ENCODE results near the gene APC2.
A peak's percentile ranks its signal among the peaks of the same experiment; 100 is the strongest.
"Not testable (repeated sequence)": the region's sequence is repeated elsewhere in the genome, so short reads cannot be mapped to it uniquely, and the experiment has no call there.

Gene APC2

GRCh38 chr19:1434040-1434366 lies 15.9 kb upstream of the APC2 start:
- Histone ChIP-seq H3K4me1 (ENCODE audit: control insufficient read depth in 1 of 2, insufficient read depth in 2 of 2, low read length in 2 of 2) (peaks cover 0 to 8% of the 10 kb centered on the region in 2 donors), H3K27me3 (ENCODE audit: low read depth, low read length) (no peaks in the 10 kb centered on the region), H3K27ac (ENCODE audit: low read length) (no peak overlapping the region), H3K9me3 (ENCODE audit: control insufficient read depth in 1 of 2, low read length in 2 of 2) (no peaks in the 10 kb centered on the region), H3K36me3 (ENCODE audit: control insufficient read depth in 1 of 2, insufficient read depth in 2 of 2, low read length in 2 of 2) (peaks cover 27 to 58% of the 10 kb centered on the region in 2 donors), H3K4me3 (ENCODE audit: low read depth in 1 of 2, low read length in 2 of 2) (no peak overlapping the region)

- Histone ChIP-seq H3K27ac (ENCODE audit: low read length) (no peak overlapping the region), H3K27me3 (ENCODE audit: low read depth, low read length) (no peaks in the 10 kb centered on the region), H3K36me3 (ENCODE audit: control insufficient read depth in 1 of 2, insufficient read depth in 2 of 2, low read length in 2 of 2) (peaks cover 27 to 55% of the 10 kb centered on the region in 2 donors), H3K9me3 (ENCODE audit: control insufficient read depth in 1 of 2, low read length in 2 of 2) (no peaks in the 10 kb centered on the region), H3K4me3 (ENCODE audit: low read depth in 1 of 2, low read length in 2 of 2) (no peak overlapping the region), H3K4me1 (ENCODE audit: control insufficient read depth in 1 of 2, insufficient read depth in 2 of 2, low read length in 2 of 2) (peaks cover 0 to 14% of the 10 kb centered on the region in 2 donors)
Observed at GRCh38 chr19:1434577-1435060, 15.3 kb upstream of the APC2 start.

- Histone ChIP-seq H3K4me3 (ENCODE audit: low read depth in 1 of 2, low read length in 2 of 2) (no peak overlapping the region), H3K36me3 (ENCODE audit: control insufficient read depth in 1 of 2, insufficient read depth in 2 of 2, low read length in 2 of 2) (peaks cover 27 to 55% of the 10 kb centered on the region in 2 donors), H3K4me1 (ENCODE audit: control insufficient read depth in 1 of 2, insufficient read depth in 2 of 2, low read length in 2 of 2) (peaks cover 0 to 22% of the 10 kb centered on the region in 2 donors), H3K27ac (ENCODE audit: low read length) (no peak overlapping the region), H3K27me3 (ENCODE audit: low read depth, low read length) (no peaks in the 10 kb centered on the region), H3K9me3 (ENCODE audit: control insufficient read depth in 1 of 2, low read length in 2 of 2) (no peaks in the 10 kb centered on the region)
Observed at GRCh38 chr19:1435378-1435989, 14.4 kb upstream of the APC2 start.

GRCh38 chr19:1437609-1438008 lies 12.3 kb upstream of the APC2 start:
- Histone ChIP-seq H3K4me3 (ENCODE audit: low read depth in 1 of 2, low read length in 2 of 2) (peak overlapping the region in 1 of 2 donors; percentile 71), H3K36me3 (ENCODE audit: control insufficient read depth in 1 of 2, insufficient read depth in 2 of 2, low read length in 2 of 2) (peaks cover 33 to 60% of the 10 kb centered on the region in 2 donors), H3K27ac (ENCODE audit: low read length) (no peak overlapping the region), H3K4me1 (ENCODE audit: control insufficient read depth in 1 of 2, insufficient read depth in 2 of 2, low read length in 2 of 2) (peaks cover 0 to 27% of the 10 kb centered on the region in 2 donors), H3K9me3 (ENCODE audit: control insufficient read depth in 1 of 2, low read length in 2 of 2) (no peaks in the 10 kb centered on the region), H3K27me3 (ENCODE audit: low read depth, low read length) (no peaks in the 10 kb centered on the region)

- peak within 1 kb of the TSS; percentile 67 to 71 for H3K4me3 ChIP-seq (ENCODE audit: low read depth in 1 of 2, low read length in 2 of 2)
- no peaks in the 10 kb centered on the region for H3K9me3 ChIP-seq (ENCODE audit: control insufficient read depth in 1 of 2, low read length in 2 of 2)
- H3K36me3 ChIP-seq (ENCODE audit: control insufficient read depth in 1 of 2, insufficient read depth in 2 of 2, low read length in 2 of 2), result peaks cover 26 to 53% of the 10 kb centered on the region in 2 donors
- no peaks in the 10 kb centered on the region for H3K27me3 ChIP-seq (ENCODE audit: low read depth, low read length)
- peaks cover 0 to 27% of the 10 kb centered on the region in 2 donors for H3K4me1 ChIP-seq (ENCODE audit: control insufficient read depth in 1 of 2, insufficient read depth in 2 of 2, low read length in 2 of 2)
- peak within 1 kb of the TSS; percentile 72 for H3K27ac ChIP-seq (ENCODE audit: low read length)
Observed at GRCh38 chr19:1438035-1438932, 11.6 kb upstream of the APC2 start, which contains the start of gene RPS15. RPS15 (plus strand) TSS chr19:1438396; CDS start chr19:1438426, 30 bp downstream.

- Histone ChIP-seq H3K4me3 (ENCODE audit: low read depth in 1 of 2, low read length in 2 of 2) (peak overlapping the region; percentile 67 to 71), H3K27me3 (ENCODE audit: low read depth, low read length) (no peaks in the 10 kb centered on the region), H3K4me1 (ENCODE audit: control insufficient read depth in 1 of 2, insufficient read depth in 2 of 2, low read length in 2 of 2) (peaks cover 0 to 27% of the 10 kb centered on the region in 2 donors), H3K36me3 (ENCODE audit: control insufficient read depth in 1 of 2, insufficient read depth in 2 of 2, low read length in 2 of 2) (peaks cover 23 to 47% of the 10 kb centered on the region in 2 donors), H3K27ac (ENCODE audit: low read length) (peak overlapping the region; percentile 14), H3K9me3 (ENCODE audit: control insufficient read depth in 1 of 2, low read length in 2 of 2) (no peaks in the 10 kb centered on the region)
Observed at GRCh38 chr19:1438933-1439354, 11.0 kb upstream of the APC2 start.

GRCh38 chr19:1439525-1440417 lies 10.2 kb upstream of the APC2 start:
- peaks cover 0 to 27% of the 10 kb centered on the region in 2 donors for H3K4me1 ChIP-seq (ENCODE audit: control insufficient read depth in 1 of 2, insufficient read depth in 2 of 2, low read length in 2 of 2)
- peaks cover 23 to 38% of the 10 kb centered on the region in 2 donors for H3K36me3 ChIP-seq (ENCODE audit: control insufficient read depth in 1 of 2, insufficient read depth in 2 of 2, low read length in 2 of 2)
- H3K4me3 ChIP-seq (ENCODE audit: low read depth in 1 of 2, low read length in 2 of 2), result peak overlapping the region; percentile 67 to 71
- not testable (repeated sequence) for H3K27ac ChIP-seq (ENCODE audit: low read length); H3K27me3 ChIP-seq (ENCODE audit: low read depth, low read length); H3K9me3 ChIP-seq (ENCODE audit: control insufficient read depth in 1 of 2, low read length in 2 of 2)

GRCh38 chr19:1440418-1440801 lies 9.5 kb upstream of the APC2 start:
- no peak overlapping the region for H3K27ac ChIP-seq (ENCODE audit: low read length)
- no peak overlapping the region for H3K4me3 ChIP-seq (ENCODE audit: low read depth in 1 of 2, low read length in 2 of 2)
- H3K4me1 ChIP-seq (ENCODE audit: control insufficient read depth in 1 of 2, insufficient read depth in 2 of 2, low read length in 2 of 2), result peaks cover 0 to 30% of the 10 kb centered on the region in 2 donors
- no peaks in the 10 kb centered on the region for H3K27me3 ChIP-seq (ENCODE audit: low read depth, low read length)
- H3K9me3 ChIP-seq (ENCODE audit: control insufficient read depth in 1 of 2, low read length in 2 of 2), result no peaks in the 10 kb centered on the region
- H3K36me3 ChIP-seq (ENCODE audit: control insufficient read depth in 1 of 2, insufficient read depth in 2 of 2, low read length in 2 of 2), result peaks cover 20 to 34% of the 10 kb centered on the region in 2 donors

GRCh38 chr19:1441022-1441426 lies 8.9 kb upstream of the APC2 start:
- Histone ChIP-seq H3K9me3 (ENCODE audit: control insufficient read depth in 1 of 2, low read length in 2 of 2) (no peaks in the 10 kb centered on the region), H3K27me3 (ENCODE audit: low read depth, low read length) (no peaks in the 10 kb centered on the region), H3K36me3 (ENCODE audit: control insufficient read depth in 1 of 2, insufficient read depth in 2 of 2, low read length in 2 of 2) (peaks cover 16 to 30% of the 10 kb centered on the region in 2 donors), H3K4me3 (ENCODE audit: low read depth in 1 of 2, low read length in 2 of 2) (no peak overlapping the region), H3K4me1 (ENCODE audit: control insufficient read depth in 1 of 2, insufficient read depth in 2 of 2, low read length in 2 of 2) (peaks cover 0 to 35% of the 10 kb centered on the region in 2 donors), H3K27ac (ENCODE audit: low read length) (no peak overlapping the region)

- no peak overlapping the region for H3K27ac ChIP-seq (ENCODE audit: low read length)
- H3K4me1 ChIP-seq (ENCODE audit: control insufficient read depth in 1 of 2, insufficient read depth in 2 of 2, low read length in 2 of 2), result peaks cover 0 to 43% of the 10 kb centered on the region in 2 donors
- no peaks in the 10 kb centered on the region for H3K9me3 ChIP-seq (ENCODE audit: control insufficient read depth in 1 of 2, low read length in 2 of 2)
- no peak overlapping the region for H3K4me3 ChIP-seq (ENCODE audit: low read depth in 1 of 2, low read length in 2 of 2)
- H3K36me3 ChIP-seq (ENCODE audit: control insufficient read depth in 1 of 2, insufficient read depth in 2 of 2, low read length in 2 of 2), result peaks cover 16 to 30% of the 10 kb centered on the region in 2 donors
- H3K27me3 ChIP-seq (ENCODE audit: low read depth, low read length), result peaks cover 5% of the 10 kb centered on the region
Observed at GRCh38 chr19:1441677-1442438, 8.1 kb upstream of the APC2 start.

All from muscle layer of duodenum (tissue), 2 donors.